Measurements from ENCODE around the gene IRF8.

IRF8 gene

DNA sequence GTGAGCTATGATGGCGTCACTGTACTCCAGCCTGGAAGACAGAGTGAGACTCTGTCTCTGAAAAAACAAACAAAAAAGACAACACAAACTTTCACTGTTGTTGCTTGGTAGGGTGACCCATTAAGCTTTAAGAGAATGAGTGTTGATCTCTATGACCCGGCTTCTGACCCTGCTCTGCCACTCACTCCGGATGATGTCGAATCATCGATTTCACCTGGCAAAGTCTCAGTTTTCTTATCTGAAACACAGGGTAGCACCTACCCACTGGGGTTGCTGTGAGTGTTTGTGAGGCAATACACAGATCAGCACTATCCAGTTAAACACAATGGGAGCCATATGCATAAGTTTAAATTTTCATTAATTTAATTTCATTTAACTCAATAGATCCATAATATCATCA is 20.6 kb upstream of the IRF8 start:
- TF ChIP-seq, protein P1, sequence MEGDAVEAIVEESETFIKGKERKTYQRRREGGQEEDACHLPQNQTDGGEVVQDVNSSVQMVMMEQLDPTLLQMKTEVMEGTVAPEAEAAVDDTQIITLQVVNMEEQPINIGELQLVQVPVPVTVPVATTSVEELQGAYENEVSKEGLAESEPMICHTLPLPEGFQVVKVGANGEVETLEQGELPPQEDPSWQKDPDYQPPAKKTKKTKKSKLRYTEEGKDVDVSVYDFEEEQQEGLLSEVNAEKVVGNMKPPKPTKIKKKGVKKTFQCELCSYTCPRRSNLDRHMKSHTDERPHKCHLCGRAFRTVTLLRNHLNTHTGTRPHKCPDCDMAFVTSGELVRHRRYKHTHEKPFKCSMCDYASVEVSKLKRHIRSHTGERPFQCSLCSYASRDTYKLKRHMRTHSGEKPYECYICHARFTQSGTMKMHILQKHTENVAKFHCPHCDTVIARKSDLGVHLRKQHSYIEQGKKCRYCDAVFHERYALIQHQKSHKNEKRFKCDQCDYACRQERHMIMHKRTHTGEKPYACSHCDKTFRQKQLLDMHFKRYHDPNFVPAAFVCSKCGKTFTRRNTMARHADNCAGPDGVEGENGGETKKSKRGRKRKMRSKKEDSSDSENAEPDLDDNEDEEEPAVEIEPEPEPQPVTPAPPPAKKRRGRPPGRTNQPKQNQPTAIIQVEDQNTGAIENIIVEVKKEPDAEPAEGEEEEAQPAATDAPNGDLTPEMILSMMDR (IDR thresholded peaks at IDR 0.05; ENCODE audit: control insufficient read depth, insufficient read depth, low read depth, low read length, missing control alignments), result no peak
- H3K4me3 ChIP-seq (ENCODE audit: control insufficient read depth, low read depth, low read length), result no peak overlapping the region
- no peak for DNase-seq (ENCODE audit: low read depth)

- no peak overlapping the region for H3K4me3 ChIP-seq (ENCODE audit: control insufficient read depth, low read depth, low read length)
- TF ChIP-seq, protein P1 (IDR thresholded peaks at IDR 0.05; ENCODE audit: control insufficient read depth, insufficient read depth, low read depth, low read length, missing control alignments), result peak; percentile 5
- peak; percentile 27 for DNase-seq (ENCODE audit: low read depth)
Observed at GRCh38 chr16:85878875-85879274, 20.1 kb upstream of the IRF8 start.

DNA sequence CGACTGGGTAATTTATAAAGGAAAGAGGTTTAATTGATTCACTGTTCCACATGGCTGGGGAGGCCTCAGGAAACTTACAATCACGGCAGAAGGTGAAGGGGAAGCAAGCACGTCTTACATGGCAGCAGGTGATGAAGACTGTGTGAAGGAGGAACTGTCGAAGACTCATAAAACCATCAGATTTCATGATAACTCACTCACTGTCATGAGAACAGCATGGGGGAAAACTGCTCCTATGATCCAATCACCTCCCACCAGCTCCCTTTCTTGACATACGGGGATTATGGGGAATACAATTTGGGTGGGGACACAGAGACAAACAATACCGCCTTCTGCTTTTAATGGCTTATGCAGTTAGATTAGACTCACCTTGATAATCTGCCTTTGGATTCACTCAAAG is 19.4 kb upstream of the IRF8 start:
- TF ChIP-seq, protein P1 (IDR thresholded peaks at IDR 0.05; ENCODE audit: control insufficient read depth, insufficient read depth, low read depth, low read length, missing control alignments), result no peak

GRCh38 chr16:85879975-85880831 is 18.8 kb upstream of the IRF8 start:
- DNase-seq (ENCODE audit: low read depth), result no peak
- TF ChIP-seq, protein P1 (IDR thresholded peaks at IDR 0.05; ENCODE audit: control insufficient read depth, insufficient read depth, low read depth, low read length, missing control alignments), result no peak
- no peak overlapping the region for H3K4me3 ChIP-seq (ENCODE audit: control insufficient read depth, low read depth, low read length)

More for the DNA sequence above, 19.4 kb upstream of the IRF8 start:
- DNase-seq (ENCODE audit: low read depth), result no peak
- H3K4me3 ChIP-seq (ENCODE audit: control insufficient read depth, low read depth, low read length), result no peak overlapping the region

GRCh38 chr16:85880861-85881260 is 18.1 kb upstream of the IRF8 start:
- no peak overlapping the region for H3K4me3 ChIP-seq (ENCODE audit: control insufficient read depth, low read depth, low read length)
- no peak for DNase-seq (ENCODE audit: low read depth)
- TF ChIP-seq, protein P1 (IDR thresholded peaks at IDR 0.05; ENCODE audit: control insufficient read depth, insufficient read depth, low read depth, low read length, missing control alignments), result no peak

DNA sequence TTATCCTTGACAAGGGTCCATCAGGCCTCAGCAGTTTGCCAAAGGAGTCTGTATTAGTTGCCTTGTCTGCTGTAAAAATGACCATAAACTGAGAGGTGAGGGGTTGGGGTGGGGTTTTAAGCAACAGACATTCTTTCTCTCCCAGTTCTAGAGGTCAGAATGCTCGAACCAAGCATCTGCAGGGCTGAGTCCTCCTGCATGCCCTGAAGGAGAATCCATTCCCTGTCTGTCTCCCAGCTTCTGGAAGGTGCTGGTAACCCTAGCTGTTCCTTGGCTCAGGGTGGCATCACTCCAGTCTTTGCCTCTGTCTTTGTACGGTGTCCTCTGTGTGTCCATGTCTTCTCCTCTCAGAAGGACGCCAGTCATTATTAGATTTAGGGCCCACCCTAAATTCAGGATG is 17.5 kb upstream of the IRF8 start:
- H3K4me3 ChIP-seq (ENCODE audit: control insufficient read depth, low read depth, low read length), result no peak overlapping the region
- DNase-seq (ENCODE audit: low read depth), result no peak
- TF ChIP-seq, protein P1 (IDR thresholded peaks at IDR 0.05; ENCODE audit: control insufficient read depth, insufficient read depth, low read depth, low read length, missing control alignments), result no peak
